IMR-90 (cell line): Measurements from ENCODE around the gene RTL5. TPM values are rescaled to one million over a fixed set of nuclear protein-coding genes. Genes with fewer than 3 reads are reported as not detected.

Experiments
- ATAC-seq: fragments of 200-7000 bp; cut with Tn5 transposase; 2 replicates; pipeline ENCODE4 v1.9.1; 2020; ENCODE audit warnings: low read depth, mild to moderate bottlenecking, moderate library complexity
- BruUV-seq: library from RNA; stranded (reverse); fragments of 400-500 nt; replicated peaks from 2 replicates; lab custom pipeline; 2021; lab: Mats Ljungman, UMichigan
- CTCF ChIA-PET: fragments of 300-600 bp; formaldehyde crosslinking; extraction: SDS; loops from one replicate; lab custom pipeline; 2021; ENCODE audit warnings: antibody characterized with exemption; lab: Yijun Ruan, JAX
- POLR2A ChIA-PET: fragments of 300-600 bp; sonication (Branson Sonifier 250); formaldehyde crosslinking; loops from one replicate; lab custom pipeline; 2022; ENCODE audit warnings: antibody characterized with exemption; ENCODE audit not compliant: unreplicated experiment; lab: Charles Lee
- DNase-seq: peaks from one replicate; pipeline ENCODE4 v3.0.0; 2013
- H2AFZ ChIP-seq: replicated peaks from 2 replicates; pipeline ENCODE3; 2013; ENCODE audit warnings: low read length, mild to moderate bottlenecking; ENCODE audit not compliant: poor library complexity
- H2AK5ac ChIP-seq: 2 replicates; pipeline ENCODE4 v1.6.1; 2013; ENCODE audit warnings: low read depth, low read length, inconsistent platforms
- H2AK9ac ChIP-seq: replicated peaks from 2 replicates; pipeline ENCODE3; 2013; ENCODE audit warnings: mild to moderate bottlenecking, low read depth, low read length, moderate library complexity; ENCODE audit not compliant: poor library complexity
- H2BK120ac ChIP-seq: 2 replicates; pipeline ENCODE4 v1.6.1; 2013; ENCODE audit warnings: low read depth, low read length, inconsistent platforms
- H2BK15ac ChIP-seq: 3 replicates; pipeline ENCODE4 v1.6.1; 2013; ENCODE audit warnings: low read depth, low read length, inconsistent platforms
- H2BK20ac ChIP-seq: 2 replicates; pipeline ENCODE4 v1.6.1; 2013; ENCODE audit warnings: low read depth, mild to moderate bottlenecking, inconsistent platforms, low read length, moderate library complexity
- H2BK5ac ChIP-seq: 2 replicates; pipeline ENCODE4 v1.6.1; 2013; ENCODE audit warnings: mild to moderate bottlenecking, low read depth, low read length, inconsistent platforms; ENCODE audit not compliant: poor library complexity, severe bottlenecking
- H3K14ac ChIP-seq: replicated peaks from 2 replicates; pipeline ENCODE4 v1.6.1; 2013; ENCODE audit warnings: low read depth, low read length, inconsistent platforms
- H3K18ac ChIP-seq: 2 replicates; pipeline ENCODE4 v1.6.1; 2013; ENCODE audit warnings: low read depth, low read length, control low read depth
- H3K23ac ChIP-seq: 2 replicates; pipeline ENCODE4 v1.6.1; 2013; ENCODE audit warnings: low read depth, low read length, inconsistent platforms
- H3K27ac ChIP-seq: 2 replicates; pipeline ENCODE4 v1.5.1; 2013; ENCODE audit warnings: mild to moderate bottlenecking, control low read depth, low read length; ENCODE audit not compliant: insufficient read depth
- H3K27me3 ChIP-seq: 2 replicates; pipeline ENCODE4 v1.6.1; 2013; ENCODE audit warnings: low read length; ENCODE audit not compliant: control insufficient read depth, insufficient read depth
- H3K36me3 ChIP-seq: 2 replicates; pipeline ENCODE4 v1.6.1; 2013; ENCODE audit warnings: low read length, mixed read lengths; ENCODE audit not compliant: control insufficient read depth, insufficient read depth
- H3K4ac ChIP-seq: 2 replicates; pipeline ENCODE4 v1.6.1; 2013; ENCODE audit warnings: low read depth, low read length, inconsistent platforms
- H3K4me1 ChIP-seq: 2 replicates; pipeline ENCODE4 v1.6.1; 2013; ENCODE audit warnings: low read length, mixed read lengths; ENCODE audit not compliant: control insufficient read depth, insufficient read depth
- H3K4me2 ChIP-seq: 2 replicates; pipeline ENCODE4 v1.6.1; 2013; ENCODE audit warnings: low read depth, mild to moderate bottlenecking, control low read depth, low read length, moderate library complexity
- H3K4me3 ChIP-seq: 2 replicates; pipeline ENCODE4 v1.5.1; 2013; ENCODE audit warnings: low read depth, mild to moderate bottlenecking, control low read depth, low read length, moderate library complexity; ENCODE audit not compliant: insufficient read depth
- H3K56ac ChIP-seq: 2 replicates; pipeline ENCODE4 v1.6.1; 2013; ENCODE audit warnings: low read length, inconsistent platforms; ENCODE audit not compliant: insufficient read depth; ENCODE audit errors: extremely low read depth
- H3K79me1 ChIP-seq, 2 experiments: 2 replicates each; pipeline ENCODE4 v1.6.1; 2013; ENCODE audit warnings: low read length in 2 of 2, inconsistent platforms in 1 of 2, low read depth in 1 of 2
- H3K9ac ChIP-seq: 2 replicates; pipeline ENCODE4 v1.6.1; 2013; ENCODE audit warnings: low read depth, low read length, control low read depth
- H3K9me1 ChIP-seq: 2 replicates; pipeline ENCODE4 v1.6.1; 2013; ENCODE audit warnings: low read length, inconsistent platforms; ENCODE audit not compliant: insufficient read depth
- H3K9me3 ChIP-seq: 2 replicates; pipeline ENCODE4 v1.6.1; 2013; ENCODE audit warnings: low read length; ENCODE audit not compliant: control insufficient read depth, insufficient read depth
- H4K20me1 ChIP-seq: 2 replicates; pipeline ENCODE4 v1.6.1; 2013; ENCODE audit warnings: low read length, inconsistent platforms; ENCODE audit not compliant: insufficient read depth
- H4K5ac ChIP-seq: 2 replicates; pipeline ENCODE4 v1.6.1; 2013; ENCODE audit warnings: mild to moderate bottlenecking, low read depth, low read length, control low read depth
- H4K8ac ChIP-seq, 2 experiments: 2 replicates each; pipeline ENCODE4 v1.6.1; 2013; ENCODE audit warnings: low read depth in 2 of 2, low read length in 2 of 2, control low read depth in 1 of 2, inconsistent platforms in 1 of 2
- H4K91ac ChIP-seq: 2 replicates; pipeline ENCODE4 v1.6.1; 2013; ENCODE audit warnings: low read depth, low read length, inconsistent platforms; ENCODE audit not compliant: insufficient read depth
- BHLHE40 ChIP-seq: fragments of 150-350 bp; IDR thresholded peaks from 2 replicates; pipeline ENCODE4 v1.6.1; 2016; ENCODE audit warnings: mild to moderate bottlenecking, low read depth, low read length
- RCOR1 ChIP-seq: IDR thresholded peaks from 2 replicates; pipeline ENCODE4 v1.6.1; 2012; ENCODE audit warnings: mild to moderate bottlenecking, low read length, improper control_type of control experiment; ENCODE audit not compliant: insufficient replicate concordance
- WGBS, 2 experiments: methylation state at CpG; one replicate each; pipeline versions ENCODE4 v1.1.5 to v1.1.7; 2013; ENCODE audit warnings: missing lambda C conversion rate in 2 of 2; ENCODE audit not compliant: insufficient read length in 1 of 2; ENCODE audit errors: extremely low coverage in 2 of 2; 5-methylcytosine and 5-hydroxymethylcytosine counted together
- dilution Hi-C: fragments of 300-500 bp; cut with HindIII; formaldehyde crosslinking; loops from one replicate; pipeline ENCODE4 v1.14.3; 2018; ENCODE audit warnings: low sequenced_read_pairs; ENCODE audit not compliant: unreplicated experiment
- in situ Hi-C: fragments of 300-500 bp; cut with MboI; formaldehyde crosslinking; loops from 3 replicates; pipeline ENCODE4 v1.14.3; 2019; ENCODE audit warnings: low sequenced_read_pairs, inconsistent platforms, mixed read lengths
- intact Hi-C: fragments of 100-400 bp; cut with micrococcal nuclease; formaldehyde crosslinking; loops from 2 replicates; pipeline ENCODE4 v1.10.0; 2022
- polyA plus RNA-seq, 3 experiments: library from polyadenylated mRNA; depleted of rRNA; stranded (reverse); fragments of >200 nt; gene quantifications; 2 replicates each; pipeline ENCODE4 v1.2.3, GENCODE V29; 2012; ENCODE audit warnings: low replicate concordance in 1 of 3
- total RNA-seq: library from RNA; depleted of rRNA; stranded (reverse); fragments of >200 nt; gene quantifications from 2 replicates; pipeline ENCODE4 v1.2.3, GENCODE V29; 2012
- TF ChIP-seq, protein P1 (sequence below): fragments of 150-350 bp; IDR thresholded peaks from 2 replicates; pipeline ENCODE4 v1.6.1; 2016; ENCODE audit warnings: low read depth, mild to moderate bottlenecking, low read length, moderate library complexity, borderline replicate concordance

Gene RTL5
- total and polyA plus RNA-seq, 2 of the 4 experiments (the other 2 are of a cell fraction): 0.90 to 2.5 TPM

DNA sequence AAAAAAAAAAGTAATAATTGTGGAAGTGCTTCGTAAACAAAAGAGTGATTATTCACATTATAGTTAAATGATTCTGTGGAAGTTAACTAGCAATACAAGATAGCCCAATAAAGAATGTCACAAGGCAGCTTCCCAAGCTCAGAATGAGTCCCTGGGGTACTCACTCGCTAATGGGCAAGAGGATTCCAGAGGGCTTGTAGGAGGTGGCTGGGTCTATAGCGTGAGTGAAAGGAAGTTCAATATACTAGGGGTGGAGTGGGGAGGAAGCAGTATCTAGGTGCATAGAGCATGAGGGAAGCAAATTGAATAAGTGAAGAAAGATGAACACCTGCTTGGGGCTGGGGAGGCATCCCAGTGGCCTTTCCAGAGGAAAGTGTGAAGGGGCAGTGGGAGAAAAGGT lies 42.5 kb downstream of the RTL5 start:
- Histone ChIP-seq H3K9ac (no peak overlapping the region), H2BK15ac (no peak overlapping the region), H3K4me1 (no peaks in the 10 kb centered on the region), H3K4me2 (no peak overlapping the region), H3K4ac (no peak overlapping the region), H3K9me1 (no peaks in the 10 kb centered on the region), H3K18ac (no peak overlapping the region), H3K4me3 (no peak overlapping the region), H4K91ac (no peak overlapping the region), H4K20me1 (no peaks in the 10 kb centered on the region), H3K56ac (no peak overlapping the region), H2AK9ac (no peak overlapping the region), H2BK120ac (no peak overlapping the region), H3K9me3 (no peaks in the 10 kb centered on the region), H2AK5ac (no peak overlapping the region), H3K27ac (no peak overlapping the region), H3K23ac (no peak overlapping the region), H2BK5ac (no peak overlapping the region), H3K36me3 (no peaks in the 10 kb centered on the region), H3K27me3 (peaks cover 31% of the 10 kb centered on the region), H4K8ac (no peak overlapping the region), H3K14ac (no peak overlapping the region), H4K5ac (no peak overlapping the region), H2AFZ (no peak overlapping the region), H2BK20ac (no peak overlapping the region), H3K79me1 (no peaks in the 10 kb centered on the region)
- dilution Hi-C loops (no loop called here), in situ Hi-C loops (no loop called here), intact Hi-C loops (no loop called here)
- ATAC-seq (no peak), DNase-seq (no peak)
- ChIA-PET POLR2A (no interaction called here), CTCF (no interaction called here)
- BruUV-seq: no TSS peak
- WGBS, 2 experiments: no CpG with 5 or more reads among the region's 3 CpGs
- no peak for TF ChIP-seq RCOR1
- no peak for TF ChIP-seq BHLHE40
- TF ChIP-seq, protein P1, sequence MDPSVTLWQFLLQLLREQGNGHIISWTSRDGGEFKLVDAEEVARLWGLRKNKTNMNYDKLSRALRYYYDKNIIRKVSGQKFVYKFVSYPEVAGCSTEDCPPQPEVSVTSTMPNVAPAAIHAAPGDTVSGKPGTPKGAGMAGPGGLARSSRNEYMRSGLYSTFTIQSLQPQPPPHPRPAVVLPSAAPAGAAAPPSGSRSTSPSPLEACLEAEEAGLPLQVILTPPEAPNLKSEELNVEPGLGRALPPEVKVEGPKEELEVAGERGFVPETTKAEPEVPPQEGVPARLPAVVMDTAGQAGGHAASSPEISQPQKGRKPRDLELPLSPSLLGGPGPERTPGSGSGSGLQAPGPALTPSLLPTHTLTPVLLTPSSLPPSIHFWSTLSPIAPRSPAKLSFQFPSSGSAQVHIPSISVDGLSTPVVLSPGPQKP: no peak
